ENCODE data around the gene HDGFL2.
"Not testable (repeated sequence)": the region's sequence is repeated elsewhere in the genome, so short reads cannot be mapped to it uniquely, and the experiment has no call there.

HDGFL2 gene

GRCh38 chr19:4539693-4540581 is 67.8 kb downstream of the HDGFL2 start, which contains the start of gene LRG1:
Gene LRG1, minus strand, starts transcription at chr19:4540036. Its CDS starts 23 bp downstream, at chr19:4540013.
- H3K4me3 ChIP-seq (ENCODE audit: control insufficient read depth, low read depth, low read length), result no peak within 1 kb of the TSS
- TF ChIP-seq CTCF (conservative IDR thresholded peaks at IDR 0.05; ENCODE audit: control insufficient read depth, insufficient read depth, low read depth, low read length), result no peak

GRCh38 chr19:4541114-4541805 is 69.2 kb downstream of the HDGFL2 start:
- H3K4me3 ChIP-seq (ENCODE audit: control insufficient read depth, low read depth, low read length), result no peak overlapping the region
- no peak for DNase-seq (ENCODE audit: low read depth)

More at GRCh38 chr19:4539693-4540581, 67.8 kb downstream of the HDGFL2 start, which contains the start of gene LRG1:
- no peak for DNase-seq (ENCODE audit: low read depth)

DNA sequence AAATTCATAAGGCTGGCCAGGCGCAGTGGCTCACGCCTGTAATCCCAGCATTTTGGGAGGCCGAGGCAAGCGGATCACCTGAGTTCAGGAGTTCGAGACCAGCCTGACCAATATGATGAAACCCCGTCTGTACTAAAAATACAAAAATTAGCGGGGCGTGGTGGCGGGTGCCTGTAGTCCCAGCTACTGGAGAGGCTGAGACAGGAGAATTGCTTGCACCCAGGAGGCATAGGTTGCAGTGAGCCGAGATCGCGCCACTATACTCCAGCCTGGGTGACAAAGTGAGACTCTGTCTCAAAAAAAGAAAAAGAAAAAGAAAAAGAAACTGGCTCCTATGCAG is 69.7 kb downstream of the HDGFL2 start:
- H3K4me3 ChIP-seq (ENCODE audit: control insufficient read depth, low read depth, low read length), result not testable (repeated sequence)

More at GRCh38 chr19:4541114-4541805, 69.2 kb downstream of the HDGFL2 start:
- TF ChIP-seq CTCF (conservative IDR thresholded peaks at IDR 0.05; ENCODE audit: control insufficient read depth, insufficient read depth, low read depth, low read length), result no peak

DNA sequence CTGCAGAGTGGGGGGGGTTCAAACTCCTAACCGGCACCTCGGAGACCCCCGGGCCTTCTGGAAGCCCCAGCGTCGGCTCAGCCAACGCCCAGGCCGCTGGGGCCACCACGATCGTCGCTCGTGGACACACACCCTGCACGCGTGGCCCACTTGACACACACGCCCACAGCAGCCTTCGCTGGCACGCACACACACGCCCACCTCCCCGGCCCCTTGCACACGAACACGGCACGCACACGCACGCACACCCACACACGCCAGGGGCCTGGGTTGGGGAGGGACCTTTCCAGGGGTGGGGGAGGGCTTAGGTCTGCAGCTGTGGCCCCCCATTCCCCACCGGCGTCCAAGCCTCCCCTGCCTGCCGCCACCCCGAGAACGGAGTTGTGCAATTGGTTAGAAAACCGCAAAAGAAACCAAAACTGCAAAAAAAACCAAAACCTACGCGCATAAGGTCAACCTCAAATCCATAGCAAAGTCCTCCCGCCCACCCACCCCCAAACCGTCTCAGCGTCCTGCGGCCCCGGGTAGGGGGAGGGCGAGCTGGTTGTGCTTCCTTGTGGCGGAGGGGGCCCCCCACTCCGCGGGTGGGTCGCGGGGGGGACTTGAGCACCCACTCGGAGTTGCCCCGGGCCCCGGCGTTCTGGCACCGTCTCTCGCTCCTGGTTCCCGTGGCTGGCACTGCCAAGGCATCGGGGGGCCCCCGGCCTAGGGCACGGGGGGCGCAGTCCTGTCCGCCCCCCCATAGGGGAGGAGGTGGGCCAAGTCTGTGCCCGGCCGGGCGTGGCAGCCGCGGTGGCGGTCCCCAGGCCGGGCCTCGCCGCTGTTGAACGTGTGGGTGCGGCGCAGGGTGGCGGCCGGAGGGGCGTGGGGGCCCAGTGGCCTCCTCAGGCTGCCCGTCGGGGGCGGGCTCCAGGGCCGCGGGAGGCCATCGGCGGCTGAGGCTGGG is 71.1 kb downstream of the HDGFL2 start:
- TF ChIP-seq CTCF (conservative IDR thresholded peaks at IDR 0.05; ENCODE audit: control insufficient read depth, insufficient read depth, low read depth, low read length), result no peak
- peak; percentile 31 for DNase-seq (ENCODE audit: low read depth)
- H3K4me3 ChIP-seq (ENCODE audit: control insufficient read depth, low read depth, low read length), result no peak overlapping the region

More for the DNA sequence above, 69.7 kb downstream of the HDGFL2 start:
- DNase-seq (ENCODE audit: low read depth), result not testable (repeated sequence)

DNA sequence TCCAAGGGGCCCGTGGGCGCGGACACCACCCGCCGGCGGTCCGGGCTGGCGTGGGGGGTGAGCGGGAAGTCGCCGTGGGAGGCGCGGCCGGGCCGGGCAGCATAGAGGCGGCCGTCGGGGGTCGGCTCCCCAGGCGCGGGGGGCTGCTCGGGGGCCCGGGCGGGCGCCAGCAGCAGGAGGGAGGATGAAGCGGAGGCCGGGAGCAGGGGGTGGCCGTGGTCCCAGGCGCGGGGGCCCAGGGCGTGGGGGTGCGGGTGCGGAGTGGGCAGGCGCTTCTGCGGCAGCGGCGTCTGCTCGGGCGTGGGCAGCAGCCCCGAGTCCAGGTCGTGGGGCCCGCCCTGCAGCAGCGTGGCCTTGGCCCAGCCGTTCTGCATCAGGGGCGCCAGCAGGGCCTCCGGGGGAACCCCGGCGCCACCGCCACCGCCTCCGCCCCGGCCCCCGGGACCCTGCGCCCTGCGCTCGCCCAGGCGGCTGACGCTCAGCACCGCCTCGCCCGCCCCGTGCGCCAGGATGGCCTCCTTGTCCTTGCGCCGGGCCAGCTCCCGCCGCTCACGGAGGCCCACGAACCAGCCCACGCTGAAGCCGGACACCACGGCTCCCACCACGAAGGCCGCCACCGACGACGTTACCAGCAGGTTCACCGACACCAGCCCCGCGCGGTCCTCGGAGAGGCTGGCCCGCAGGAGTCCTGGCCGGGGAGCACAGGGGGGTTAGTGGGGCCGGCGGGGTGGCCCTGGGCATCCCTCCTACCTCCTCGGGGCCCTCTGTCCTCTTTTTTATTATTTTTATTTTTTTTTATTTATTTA is 71.9 kb downstream of the HDGFL2 start:
- no peak overlapping the region for H3K4me3 ChIP-seq (ENCODE audit: control insufficient read depth, low read depth, low read length)
- DNase-seq (ENCODE audit: low read depth), result no peak
- TF ChIP-seq CTCF (conservative IDR thresholded peaks at IDR 0.05; ENCODE audit: control insufficient read depth, insufficient read depth, low read depth, low read length), result no peak

DNA sequence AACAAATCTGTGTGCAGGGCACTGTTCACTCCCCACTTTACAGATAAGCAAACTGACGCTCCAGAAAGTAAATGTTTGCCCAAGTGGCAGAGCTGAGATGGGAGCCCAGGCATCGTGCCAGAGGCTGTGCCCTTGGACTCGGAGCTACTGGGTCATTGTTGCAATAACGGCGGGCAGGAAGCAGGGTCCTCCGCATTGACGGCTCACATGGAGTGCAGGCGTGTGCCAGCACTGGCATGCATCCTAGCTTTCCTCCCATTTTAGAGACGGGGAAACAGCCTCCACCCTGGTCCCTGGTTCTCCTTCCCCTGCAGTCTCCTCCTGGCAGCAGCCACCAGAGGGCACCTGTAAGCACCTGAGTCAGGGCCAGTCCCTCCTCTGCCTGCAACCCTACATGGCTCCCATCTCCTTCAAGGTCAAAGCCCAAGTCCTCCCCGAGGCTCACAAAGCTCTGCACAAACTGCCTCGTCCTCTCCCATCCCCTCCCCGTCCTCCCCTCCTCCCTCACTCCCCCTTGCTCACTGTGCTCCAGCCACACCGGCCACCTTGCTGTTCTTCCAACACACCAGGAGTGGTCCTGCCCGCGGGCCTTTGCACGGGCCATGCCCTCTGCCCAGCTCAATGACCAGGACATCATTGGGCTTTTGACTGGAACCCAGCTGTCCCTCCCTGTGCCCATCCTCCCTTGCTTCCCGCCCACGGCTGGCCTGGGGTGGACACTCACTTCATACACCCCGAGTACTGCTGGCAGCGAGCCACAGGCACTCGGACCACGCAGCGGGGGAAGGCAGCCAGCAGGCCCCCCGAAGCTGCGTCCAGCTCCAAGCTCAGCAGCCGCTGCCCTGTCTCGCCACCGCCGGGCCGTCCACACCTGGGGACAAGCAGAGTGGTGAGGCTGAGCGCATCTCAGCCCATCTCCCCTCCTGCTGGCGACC is 75.5 kb downstream of the HDGFL2 start:
- TF ChIP-seq CTCF (conservative IDR thresholded peaks at IDR 0.05; ENCODE audit: control insufficient read depth, insufficient read depth, low read depth, low read length), result peak; percentile 26
- no peak overlapping the region for H3K4me3 ChIP-seq (ENCODE audit: control insufficient read depth, low read depth, low read length)
- DNase-seq (ENCODE audit: low read depth), result no peak

Measured in fibroblast of mammary gland (primary cell).